ENCODE measurements around the gene CEP44.

DNA sequence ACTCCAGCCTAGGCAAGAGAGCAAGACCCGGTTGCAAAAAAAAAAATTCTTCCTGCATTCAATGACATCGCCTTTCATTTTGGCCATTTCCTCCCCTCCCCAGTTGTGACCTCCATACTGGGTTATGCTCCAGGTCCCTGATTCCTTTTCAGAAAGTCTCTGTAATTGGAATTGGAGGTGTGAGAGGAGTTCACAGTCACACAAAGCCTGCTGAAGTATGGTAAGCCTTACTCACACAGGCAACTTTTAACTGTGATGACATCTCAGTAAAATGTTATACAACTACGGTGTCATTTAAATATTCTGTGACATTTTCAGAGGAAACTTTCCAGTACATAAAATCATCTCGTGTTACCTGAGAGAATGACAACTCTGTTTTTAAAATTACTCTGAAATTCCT is 73.6 kb downstream of the CEP44 start:
- no peak for TF ChIP-seq TAF1 (IDR thresholded peaks at IDR 0.05; ENCODE audit: borderline replicate concordance, insufficient read depth, low read length)
- no peak for TF ChIP-seq POLR2AphosphoS5 (IDR thresholded peaks at IDR 0.05; ENCODE audit: low read depth, low read length)
